H7 (cell line): ENCODE measurements around the gene CYP2U1. TPM values are rescaled to one million over a fixed set of nuclear protein-coding genes. Genes with fewer than 3 reads are reported as not detected.
A peak's percentile ranks its signal among the peaks of the same experiment; 100 is the strongest.

Source experiments
- DNase-seq: peaks from one replicate; pipeline ENCODE4 v3.0.0; 2012
- H3K27me3 ChIP-seq: 2 replicates; pipeline ENCODE4 v1.6.0; 2011; ENCODE audit warnings: mild to moderate bottlenecking, low read length; ENCODE audit not compliant: control insufficient read depth, insufficient read depth
- H3K36me3 ChIP-seq: replicated peaks from 2 replicates; pipeline ENCODE4 v1.5.1; 2011; ENCODE audit warnings: low read length; ENCODE audit not compliant: control insufficient read depth, insufficient read depth
- H3K4me3 ChIP-seq: 2 replicates; pipeline ENCODE4 v1.5.1; 2011; ENCODE audit warnings: low read depth, mild to moderate bottlenecking, control low read depth, low read length, moderate library complexity; ENCODE audit not compliant: insufficient read depth
- total RNA-seq: library from RNA; depleted of rRNA; stranded (reverse); fragments of >200 nt; shearing (Covaris generic); gene quantifications from 2 replicates; pipeline ENCODE4 v1.2.3, GENCODE V29; 2014; rRNA removed

Gene CYP2U1
- 1.5 and 1.7 TPM in 2 replicates for total RNA-seq

DNA sequence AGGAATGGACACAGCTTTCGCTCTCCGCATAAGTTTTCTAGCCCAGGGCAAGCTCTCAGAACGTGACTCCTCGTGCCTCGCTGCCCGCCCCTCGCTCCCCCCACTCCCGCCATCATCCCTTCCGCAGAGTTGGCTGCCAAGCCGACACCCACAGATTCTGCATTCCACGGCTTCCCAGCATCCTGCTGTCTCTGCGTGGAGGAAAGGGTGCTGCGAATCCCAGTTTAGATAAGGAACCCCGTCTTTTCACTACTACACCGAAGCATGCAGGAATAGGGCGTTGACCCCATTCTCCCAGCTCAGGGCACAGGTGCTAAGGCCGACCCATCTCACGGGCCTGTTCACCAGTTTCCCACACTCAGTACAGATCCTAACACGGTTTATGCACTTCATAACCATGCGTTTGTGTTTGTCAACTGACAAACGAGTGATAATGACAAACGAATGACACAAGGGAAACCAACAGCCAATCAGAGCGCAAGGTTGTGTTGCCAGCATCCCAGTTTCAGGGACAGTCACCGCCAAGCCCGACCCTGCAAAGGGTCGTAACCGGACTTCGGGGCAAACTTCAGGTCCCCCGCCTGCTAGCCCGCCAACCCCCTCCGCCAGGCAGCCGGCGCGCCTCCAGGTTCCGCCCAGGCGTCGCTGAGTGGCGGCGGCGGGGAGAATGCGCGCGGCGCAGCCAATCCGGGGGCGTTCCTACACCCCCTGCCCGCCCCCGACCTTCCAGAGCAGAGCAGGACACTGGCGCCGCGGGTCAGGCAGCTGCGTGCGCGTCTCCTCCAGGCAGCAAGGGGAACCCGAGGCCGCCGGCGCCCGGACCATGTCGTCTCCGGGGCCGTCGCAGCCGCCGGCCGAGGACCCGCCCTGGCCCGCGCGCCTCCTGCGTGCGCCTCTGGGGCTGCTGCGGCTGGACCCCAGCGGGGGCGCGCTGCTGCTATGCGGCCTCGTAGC lies at the start of gene CYP2U1:
CYP2U1 (plus strand) TSS at position 729 of the 954 bp plus-strand sequence; CDS start at position 824, 95 bp downstream.
- Histone ChIP-seq H3K4me3 (peak within 1 kb of the TSS; percentile 61), H3K36me3 (no peaks in the 10 kb centered on the region), H3K27me3 (peaks cover 27% of the 10 kb centered on the region)
- DNase-seq, result peak; percentile 95

DNA sequence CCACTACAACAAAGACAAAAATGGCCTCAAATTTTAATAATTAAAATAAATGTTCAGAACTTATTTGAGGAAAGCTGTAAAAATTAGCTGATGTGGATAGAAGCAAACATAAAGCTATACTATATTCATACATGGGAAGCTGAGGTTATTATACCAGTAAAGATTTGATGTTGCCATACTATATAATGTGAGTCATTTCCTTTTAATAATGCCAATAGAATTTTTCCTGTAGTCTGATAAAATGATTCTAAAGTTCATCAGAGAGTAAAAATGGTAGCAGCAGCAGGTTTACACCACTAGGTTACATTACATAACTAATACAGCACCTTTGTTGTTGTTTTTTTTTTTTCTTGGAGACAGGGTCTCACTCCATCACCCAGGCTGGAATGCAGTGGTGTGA lies 45.5 kb upstream of the CYP2U1 start:
- no peak overlapping the region for H3K4me3 ChIP-seq
- no peaks in the 10 kb centered on the region for H3K27me3 ChIP-seq
- H3K36me3 ChIP-seq, result no peaks in the 10 kb centered on the region; the same call in 1 of the 2 replicates
- DNase-seq, result no peak

DNA sequence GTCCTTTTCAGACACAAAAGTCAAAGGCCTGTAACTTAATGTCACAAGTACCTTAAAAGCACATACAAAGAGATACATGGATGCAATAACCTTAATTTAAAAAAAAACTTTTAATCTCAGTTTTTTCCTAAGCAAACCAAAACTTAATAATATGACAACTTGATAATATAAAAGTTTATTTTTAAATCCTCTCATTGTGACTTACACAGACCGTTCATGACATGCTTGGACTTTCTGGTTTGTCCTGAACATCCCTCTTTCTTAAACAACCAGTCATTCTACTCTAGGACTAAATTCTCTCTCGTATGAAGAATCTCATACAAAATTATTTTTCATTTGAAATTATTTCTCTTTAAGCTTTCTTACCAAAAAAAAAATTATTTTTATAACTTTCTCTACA lies 43.1 kb upstream of the CYP2U1 start:
- no peaks in the 10 kb centered on the region; the same call in 1 of the 2 replicates for H3K36me3 ChIP-seq
- no peak overlapping the region for H3K4me3 ChIP-seq
- no peaks in the 10 kb centered on the region for H3K27me3 ChIP-seq
- no peak for DNase-seq

DNA sequence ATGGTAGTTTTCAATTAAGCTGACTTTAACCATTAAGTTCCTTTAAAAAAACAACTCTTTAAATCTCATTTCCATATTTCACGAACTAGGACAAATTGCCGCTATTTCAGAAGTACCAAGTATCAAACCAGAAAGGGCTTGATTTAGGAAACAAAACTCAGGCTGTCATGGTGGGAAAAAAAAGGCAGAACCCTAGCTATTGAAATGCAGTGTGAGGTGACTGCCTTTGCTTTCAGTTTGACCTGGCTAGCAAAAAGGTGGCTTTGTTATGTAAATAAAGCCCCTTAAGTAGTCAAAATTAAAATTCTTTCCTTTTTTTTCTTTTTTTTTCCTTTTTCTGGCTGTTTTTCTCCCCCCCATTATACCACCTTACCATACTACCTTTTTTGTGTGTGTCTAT lies 40.6 kb upstream of the CYP2U1 start:
- no peak overlapping the region for H3K4me3 ChIP-seq
- DNase-seq, result no peak
- H3K36me3 ChIP-seq, result no peaks in the 10 kb centered on the region; the same call in 1 of the 2 replicates
- no peaks in the 10 kb centered on the region for H3K27me3 ChIP-seq

DNA sequence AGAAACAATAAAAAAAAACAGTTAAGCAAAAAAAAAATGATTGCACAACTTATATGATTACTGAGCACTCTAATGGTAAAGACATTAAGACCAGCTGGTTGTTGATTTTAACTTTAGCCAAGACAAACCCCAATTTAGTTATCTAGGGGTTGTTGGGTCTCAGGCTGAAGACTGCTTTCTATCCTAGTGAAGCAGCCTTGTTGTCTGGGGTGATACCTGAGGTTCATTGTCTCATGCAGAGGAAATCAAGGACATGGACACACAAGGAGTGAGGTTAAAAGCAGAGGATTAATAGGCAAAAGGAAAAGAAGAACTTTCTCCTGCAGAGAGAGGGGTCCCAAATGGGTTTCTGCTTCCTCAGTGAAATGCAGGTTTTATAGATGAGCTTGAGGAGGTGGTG lies 40.0 kb upstream of the CYP2U1 start:
- DNase-seq, result no peak
- Histone ChIP-seq H3K4me3 (no peak overlapping the region), H3K27me3 (no peaks in the 10 kb centered on the region), H3K36me3 (no peaks in the 10 kb centered on the region; the same call in 1 of the 2 replicates)

DNA sequence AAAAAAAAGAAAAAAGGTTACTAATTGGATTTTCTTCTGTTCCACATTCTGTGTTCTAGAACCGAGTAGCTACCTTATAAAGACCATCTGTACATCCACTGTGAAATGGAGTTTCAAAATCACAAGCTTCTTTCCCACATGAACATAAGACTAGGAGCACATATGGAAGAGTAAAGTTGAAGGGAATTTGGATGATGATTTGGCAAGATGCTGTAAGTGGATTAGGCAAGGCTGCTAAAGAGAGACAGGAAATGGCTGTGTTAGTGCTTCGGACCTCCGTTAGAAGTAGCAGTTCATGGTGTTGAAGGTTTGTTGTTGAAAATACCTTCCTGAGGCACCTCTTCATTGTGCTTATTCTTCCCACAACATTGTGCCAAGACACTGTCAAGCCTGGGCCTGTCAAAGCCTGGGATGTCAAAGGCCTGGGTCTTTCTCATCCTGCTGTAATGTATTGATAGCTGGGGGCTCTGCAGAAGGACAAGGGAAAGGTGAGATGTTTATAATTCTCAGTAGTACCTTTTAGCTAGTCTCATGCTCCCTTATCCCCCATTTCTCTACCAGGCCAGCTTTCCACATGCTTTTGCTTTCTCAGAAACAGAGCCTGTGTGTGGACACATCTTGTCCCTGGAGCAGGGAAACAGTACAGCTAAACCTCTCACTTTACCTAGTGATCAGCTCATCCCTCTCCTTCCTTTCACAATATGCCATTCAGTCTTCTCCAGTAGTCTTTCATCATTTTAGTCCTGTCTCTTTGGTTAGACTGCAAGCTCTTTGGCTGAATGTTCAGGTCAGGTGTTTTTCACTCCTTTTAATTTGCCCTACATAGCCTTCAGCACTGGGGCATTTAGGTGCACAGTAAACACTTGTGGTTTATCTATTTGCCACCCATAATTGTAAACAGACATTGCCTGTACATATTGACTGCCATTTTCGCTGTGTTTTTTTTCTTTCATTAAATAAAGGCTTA lies 37.9 kb upstream of the CYP2U1 start:
- DNase-seq, result no peak
- H3K27me3 ChIP-seq, result no peaks in the 10 kb centered on the region
- H3K4me3 ChIP-seq, result no peak overlapping the region
- no peaks in the 10 kb centered on the region; the same call in 1 of the 2 replicates for H3K36me3 ChIP-seq

DNA sequence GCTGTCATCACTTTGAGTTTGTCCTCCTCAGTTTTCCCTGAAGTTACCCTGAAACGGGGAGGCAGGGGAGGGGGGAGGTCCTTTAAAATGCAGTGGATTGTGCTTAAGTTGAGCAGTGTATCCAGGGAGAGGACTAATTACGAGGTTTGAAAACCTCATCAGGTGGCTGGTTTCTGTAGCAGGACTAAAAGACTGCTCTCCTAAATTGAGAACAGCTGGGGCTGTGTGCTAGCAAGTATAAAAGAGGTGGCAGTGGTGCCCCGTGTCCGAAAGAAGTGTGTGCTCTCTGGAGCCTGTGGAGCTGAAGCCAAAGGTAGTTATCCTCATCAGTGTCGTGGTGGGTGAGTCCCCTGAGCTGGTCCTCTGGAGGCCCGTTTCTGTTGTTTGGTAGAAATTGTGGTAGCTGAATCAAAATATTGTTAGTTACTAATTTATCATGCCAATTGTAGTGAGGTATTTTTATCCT lies 37.2 kb upstream of the CYP2U1 start:
- no peak for DNase-seq
- Histone ChIP-seq H3K36me3 (no peaks in the 10 kb centered on the region), H3K27me3 (no peaks in the 10 kb centered on the region), H3K4me3 (no peak overlapping the region)

DNA sequence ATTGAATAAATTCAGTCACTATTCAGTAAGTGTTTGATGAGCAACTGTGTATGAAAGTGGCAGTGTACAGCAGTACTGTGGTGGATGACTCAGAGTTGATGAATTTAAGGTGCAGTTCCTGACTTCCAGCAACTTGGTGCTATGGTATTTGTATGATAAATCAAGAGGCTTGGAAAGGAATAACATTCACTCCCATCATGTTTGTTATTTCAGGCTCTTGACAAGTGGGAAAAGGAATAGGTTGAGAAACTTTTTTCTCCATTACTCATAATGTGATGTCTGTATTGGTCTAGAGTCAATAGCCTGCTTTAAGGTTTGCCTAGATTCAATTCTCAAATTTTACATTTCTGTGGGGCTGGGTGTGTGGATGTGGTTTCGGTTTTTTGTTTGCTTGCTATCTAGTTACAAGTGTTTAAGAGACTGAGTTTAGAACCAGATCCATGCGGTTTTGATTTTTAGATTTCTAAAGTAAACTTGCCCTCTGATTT lies 35.1 kb upstream of the CYP2U1 start:
- Histone ChIP-seq H3K36me3 (no peaks in the 10 kb centered on the region), H3K4me3 (no peak overlapping the region), H3K27me3 (no peaks in the 10 kb centered on the region)
- no peak for DNase-seq

DNA sequence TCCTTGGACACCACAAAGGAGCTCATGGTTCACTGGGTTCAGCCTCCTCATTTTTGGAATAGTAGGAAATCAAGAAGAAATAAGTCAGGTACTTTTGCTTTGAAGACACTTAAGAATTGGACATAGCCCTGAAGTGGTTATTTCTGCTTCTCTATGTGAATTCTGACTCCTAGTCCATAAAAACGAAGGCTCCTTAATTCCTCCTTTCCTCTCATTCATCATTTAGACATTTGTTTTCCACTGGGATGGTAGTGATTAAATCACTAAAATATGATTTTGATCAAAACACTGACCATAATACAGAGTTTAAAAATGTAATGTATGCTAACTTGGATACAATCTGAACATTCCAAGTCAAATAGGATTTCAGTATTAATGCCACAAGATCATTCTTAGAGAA lies 34.7 kb upstream of the CYP2U1 start:
- H3K27me3 ChIP-seq, result no peaks in the 10 kb centered on the region
- H3K4me3 ChIP-seq, result no peak overlapping the region
- no peak for DNase-seq
- H3K36me3 ChIP-seq, result no peaks in the 10 kb centered on the region

DNA sequence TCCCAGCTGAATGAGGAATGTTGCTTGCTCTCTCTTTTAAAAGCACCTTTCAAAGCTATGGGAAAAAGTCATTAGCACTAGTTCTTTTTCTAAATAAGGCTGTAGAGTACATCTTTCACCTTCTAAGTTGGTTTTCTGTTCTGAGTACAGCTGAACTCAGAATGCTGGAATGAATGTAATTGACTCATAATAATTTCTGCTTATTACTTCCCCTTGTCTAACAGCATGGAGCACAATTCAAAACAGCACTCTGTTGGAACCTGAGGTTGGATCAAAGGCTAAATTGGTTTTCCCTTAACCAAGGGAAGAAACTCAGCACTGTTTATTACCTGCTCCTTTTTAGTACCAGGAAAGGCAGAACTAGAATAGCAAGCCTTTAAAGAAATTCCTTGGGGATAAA lies 33.5 kb upstream of the CYP2U1 start:
- H3K36me3 ChIP-seq, result no peaks in the 10 kb centered on the region
- H3K4me3 ChIP-seq, result no peak overlapping the region
- no peak for DNase-seq
- H3K27me3 ChIP-seq, result no peaks in the 10 kb centered on the region

DNA sequence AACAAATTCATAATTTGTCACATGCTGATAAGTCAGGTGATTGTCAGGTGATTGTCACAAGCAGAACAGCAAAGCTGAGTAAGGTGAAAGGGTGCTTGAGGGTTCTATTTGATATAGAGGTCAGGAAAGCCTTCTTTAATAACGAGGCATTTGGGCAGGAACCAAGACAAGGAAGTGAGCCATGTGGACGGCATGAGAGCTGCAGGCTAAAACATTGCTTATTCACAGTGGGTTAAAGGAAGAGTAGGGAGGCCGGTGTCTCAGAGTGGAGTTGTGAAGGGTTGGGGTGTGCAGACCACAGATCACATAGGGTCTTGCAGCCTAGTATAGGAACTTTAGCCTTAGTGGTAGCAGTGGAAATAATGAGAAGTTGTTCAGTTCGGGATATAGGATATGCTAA lies 31.3 kb upstream of the CYP2U1 start:
- Histone ChIP-seq H3K36me3 (no peaks in the 10 kb centered on the region), H3K4me3 (no peak overlapping the region), H3K27me3 (no peaks in the 10 kb centered on the region)
- no peak for DNase-seq

DNA sequence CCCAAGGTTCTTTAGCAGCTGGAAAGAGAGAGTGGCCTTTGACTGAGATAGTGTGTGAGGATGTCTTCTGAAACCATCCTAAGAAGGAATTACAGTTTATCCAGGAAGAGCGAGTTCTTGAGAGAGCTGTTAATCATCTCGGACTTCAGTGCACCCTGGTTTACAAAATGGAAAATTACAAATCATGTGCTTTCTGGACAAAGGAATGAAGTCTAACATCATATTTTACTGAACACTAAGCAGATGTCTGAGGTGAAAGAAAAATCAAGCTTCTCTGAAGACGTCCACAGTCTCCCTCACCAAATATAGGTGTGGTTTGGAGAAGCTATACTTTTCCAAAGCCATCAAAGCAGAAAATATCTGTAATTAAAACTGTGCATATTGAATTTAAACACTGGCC lies 30.8 kb upstream of the CYP2U1 start:
- no peaks in the 10 kb centered on the region for H3K36me3 ChIP-seq

DNA sequence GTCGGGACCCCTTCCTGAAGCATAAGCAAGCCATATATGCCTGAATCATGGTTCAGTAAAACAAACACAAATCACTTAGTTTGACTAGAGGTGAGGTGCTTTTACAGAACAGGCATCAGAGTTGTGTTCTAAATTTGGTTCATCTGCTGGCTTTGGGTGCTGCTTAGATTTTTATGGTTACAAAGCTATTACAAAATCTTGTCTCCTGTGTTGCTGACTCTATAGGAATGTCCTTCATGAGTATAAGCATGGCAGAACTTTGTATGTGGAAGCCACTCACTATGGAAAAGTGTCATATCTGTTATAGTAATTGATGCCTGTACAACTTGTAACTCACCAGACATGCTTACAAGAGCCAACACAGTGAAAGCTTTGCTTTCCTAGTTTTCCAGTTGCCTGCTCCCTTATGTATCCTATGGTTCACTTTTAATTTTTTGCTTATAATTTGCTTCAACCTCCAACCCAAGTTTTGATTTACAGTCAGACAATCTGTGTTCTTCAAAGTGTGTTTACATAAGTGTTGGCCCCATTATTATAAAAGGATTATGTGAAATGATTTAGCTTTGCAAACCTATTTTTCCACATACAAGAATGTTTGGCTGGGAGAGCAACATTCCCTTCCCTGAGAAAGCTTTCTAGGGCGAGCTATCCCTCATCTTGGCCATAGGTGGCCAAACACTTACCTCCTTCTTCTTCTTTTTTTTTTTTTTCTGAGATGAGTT lies 30.0 kb upstream of the CYP2U1 start:
- no peaks in the 10 kb centered on the region for H3K36me3 ChIP-seq
- H3K4me3 ChIP-seq, result no peak overlapping the region
- no peak for DNase-seq
- no peaks in the 10 kb centered on the region for H3K27me3 ChIP-seq

More for the DNA sequence above, 30.8 kb upstream of the CYP2U1 start:
- Histone ChIP-seq H3K4me3 (no peak overlapping the region), H3K27me3 (no peaks in the 10 kb centered on the region)
- DNase-seq, result no peak

DNA sequence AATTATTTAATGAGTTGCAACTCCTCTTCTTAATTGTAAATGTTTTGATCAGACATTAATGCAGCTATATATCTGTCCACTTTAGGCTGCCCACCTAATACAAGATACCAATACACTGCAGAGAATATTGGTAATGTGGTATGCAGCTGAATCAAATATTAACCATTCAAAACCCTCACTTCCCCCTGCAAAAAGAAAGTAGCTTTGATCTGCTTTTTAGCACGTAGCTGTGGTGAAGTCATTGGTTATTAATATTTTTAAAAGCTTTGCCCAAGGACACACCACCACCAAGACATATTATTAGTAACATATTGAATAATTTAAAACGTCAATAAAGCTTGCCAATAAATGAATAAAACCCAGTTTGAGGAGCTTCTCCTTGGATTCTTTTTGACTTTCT lies 28.6 kb upstream of the CYP2U1 start:
- H3K27me3 ChIP-seq, result no peaks in the 10 kb centered on the region
- no peak overlapping the region for H3K4me3 ChIP-seq
- DNase-seq, result no peak
- H3K36me3 ChIP-seq, result no peaks in the 10 kb centered on the region
